Cerebellar nuclear complex (tissue), 1 donor: ENCODE measurements around the gene ACAN.
A peak's percentile ranks its signal among the peaks of the same experiment; 100 is the strongest.
"Not testable (repeated sequence)": the region's sequence is repeated elsewhere in the genome, so short reads cannot be mapped to it uniquely, and the experiment has no call there.

Source experiments
- DNase-seq, 2 experiments: peaks; one replicate each; lab custom pipeline; 2025; lab: John Stamatoyannopoulos, UW

Gene ACAN

DNA sequence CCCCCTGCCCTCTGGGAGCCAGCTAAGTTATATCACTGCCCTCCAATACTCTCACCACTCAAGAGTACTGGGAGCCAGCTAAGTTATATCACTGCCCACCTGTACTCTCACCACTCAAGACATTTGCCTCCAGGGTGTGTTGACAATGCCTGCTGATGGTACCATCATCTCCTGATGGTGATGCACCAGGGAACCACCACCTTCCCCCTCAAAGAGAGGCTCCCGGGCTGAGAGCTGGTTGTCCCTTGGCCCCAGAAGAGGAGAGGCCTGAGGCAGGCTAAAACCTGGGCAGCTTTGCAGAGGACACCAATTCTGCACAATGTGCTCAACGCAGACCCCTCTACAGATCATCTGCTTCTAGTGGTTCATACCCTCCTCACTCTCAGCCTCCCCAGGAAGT lies 99.6 kb downstream of the ACAN start:
- no peak for DNase-seq

DNA sequence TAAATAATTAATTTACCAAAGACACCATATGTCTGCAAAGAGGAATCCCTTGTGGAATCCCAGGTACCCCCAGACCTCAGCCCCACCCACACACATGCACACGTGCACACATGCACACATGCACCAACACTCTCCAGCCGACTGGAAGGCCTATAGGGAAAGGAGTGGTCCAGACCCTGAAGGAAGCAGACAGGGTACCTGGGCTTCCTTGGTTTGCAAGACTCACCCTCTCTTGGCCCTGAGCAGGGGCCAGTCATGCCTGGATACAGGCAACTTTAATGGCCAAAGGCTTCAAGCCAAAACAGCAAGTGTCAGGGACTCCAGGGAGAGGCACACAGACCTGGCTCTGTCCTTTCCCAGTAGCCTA lies 101.0 kb downstream of the ACAN start:
- no peak for DNase-seq

GRCh38 chr15:88904624-88905327 lies 101.5 kb downstream of the ACAN start:
- peak in 1 of 2 experiments; percentile 2 for DNase-seq

DNA sequence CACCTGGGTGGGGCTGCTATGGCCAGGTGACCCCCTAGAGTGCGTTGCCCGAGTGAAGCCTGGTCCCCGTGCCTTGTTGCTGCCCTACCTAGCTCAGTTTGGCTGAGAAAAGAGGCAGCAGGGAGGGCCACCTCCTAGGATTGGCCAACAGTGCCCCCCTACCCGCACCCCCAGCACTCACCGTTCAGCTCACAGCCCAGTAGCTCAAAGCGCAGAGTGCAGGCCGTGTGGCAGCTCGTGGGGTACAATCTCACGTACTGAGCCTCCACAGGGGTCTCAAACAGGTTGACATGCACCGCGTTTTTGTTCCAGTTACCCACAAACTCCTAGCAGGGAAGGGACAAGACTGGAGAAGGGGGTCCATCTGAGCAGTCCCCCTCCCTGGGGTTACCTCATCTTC lies 102.3 kb downstream of the ACAN start:
- DNase-seq = no peak

DNA sequence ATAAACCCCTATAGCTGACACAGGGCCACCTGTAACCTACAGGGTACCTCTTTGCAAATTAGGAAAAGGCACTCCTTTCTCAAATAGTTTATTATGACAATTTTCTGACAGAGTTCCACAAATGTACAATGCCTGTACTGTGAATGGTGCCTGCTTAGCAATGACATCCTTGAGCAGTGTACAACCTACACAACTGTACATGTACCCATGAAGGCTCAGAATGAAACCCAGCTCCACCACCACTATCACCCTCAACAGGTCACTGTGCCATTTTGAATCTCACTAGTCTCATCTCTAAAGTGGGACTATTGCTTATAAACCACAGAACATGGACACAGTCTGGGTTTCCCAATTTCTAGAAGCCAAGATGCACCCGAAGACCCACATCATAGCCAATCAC lies 102.9 kb downstream of the ACAN start:
- no peak for DNase-seq

- DNase-seq = no peak
Observed at GRCh38 chr15:88906551-88906950, 103.3 kb downstream of the ACAN start.

GRCh38 chr15:88907111-88907510 lies 103.9 kb downstream of the ACAN start:
- no peak for DNase-seq

DNA sequence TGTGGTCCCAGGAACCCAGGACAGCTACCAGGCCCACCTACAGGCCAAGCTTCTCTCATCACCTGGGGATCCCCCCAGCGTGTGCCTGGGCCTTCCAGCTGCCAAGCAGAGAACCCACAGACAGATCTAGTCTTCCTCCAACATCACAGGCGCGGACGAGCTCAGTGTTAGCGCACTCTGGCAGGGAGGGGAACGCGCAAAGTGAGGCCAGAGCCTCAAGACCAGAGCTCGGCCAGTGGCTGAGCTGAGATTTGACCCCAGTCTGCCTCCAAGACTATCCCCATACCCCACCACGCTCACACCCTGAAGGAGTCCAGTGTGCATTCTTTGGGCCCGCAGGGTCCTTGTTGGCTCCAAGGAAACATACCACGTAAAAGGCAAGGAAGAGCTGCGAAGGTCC lies 104.9 kb downstream of the ACAN start:
- DNase-seq = no peak

DNA sequence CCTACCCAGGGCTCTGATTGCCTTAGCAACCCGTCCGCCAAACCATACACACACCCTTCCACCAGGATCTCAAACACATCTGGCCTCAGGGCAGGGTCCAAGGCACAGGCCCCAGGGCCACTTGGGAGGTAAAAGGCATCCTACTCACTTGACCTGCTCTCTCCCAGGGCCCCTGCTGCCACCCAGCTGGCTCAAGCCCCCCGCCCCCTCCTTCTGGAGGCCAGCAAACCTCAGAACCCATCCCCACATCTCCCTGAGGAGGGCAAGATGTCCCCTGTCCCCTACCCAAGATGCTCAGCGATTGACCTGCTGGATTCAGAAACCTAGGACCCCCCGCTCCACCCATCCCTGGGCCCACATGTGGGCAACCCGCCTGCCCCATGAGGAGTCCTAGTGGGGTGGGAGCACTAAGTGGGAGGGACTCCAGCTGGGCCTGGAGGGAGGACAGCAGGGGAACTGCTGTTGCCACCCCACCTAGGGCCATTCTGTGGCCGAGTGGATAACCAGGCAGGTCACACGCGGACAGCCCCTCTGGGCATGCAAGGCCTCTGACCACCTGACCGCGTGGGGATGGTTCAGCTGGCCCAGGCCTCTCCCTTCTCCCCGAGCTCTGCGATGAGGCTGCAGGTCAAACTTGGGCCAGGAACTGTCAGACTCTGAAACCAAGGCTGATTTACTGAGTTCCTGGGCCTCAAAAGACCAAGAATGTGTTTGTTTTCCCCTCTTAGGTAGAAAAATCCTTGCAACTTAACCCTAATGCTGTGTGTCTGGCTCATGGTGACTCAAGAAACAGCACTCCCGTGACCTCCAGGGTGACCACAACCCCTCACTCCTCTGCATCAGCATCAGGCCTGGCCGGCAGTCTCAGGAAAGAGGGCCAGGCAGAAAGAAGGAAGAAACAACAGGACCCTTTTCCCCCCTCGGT lies 105.7 kb downstream of the ACAN start:
- no peak for DNase-seq

- no peak for DNase-seq
Observed at GRCh38 chr15:88909956-88910831, 107.0 kb downstream of the ACAN start.

GRCh38 chr15:88911766-88912118 lies 108.5 kb downstream of the ACAN start:
- DNase-seq = no peak

DNA sequence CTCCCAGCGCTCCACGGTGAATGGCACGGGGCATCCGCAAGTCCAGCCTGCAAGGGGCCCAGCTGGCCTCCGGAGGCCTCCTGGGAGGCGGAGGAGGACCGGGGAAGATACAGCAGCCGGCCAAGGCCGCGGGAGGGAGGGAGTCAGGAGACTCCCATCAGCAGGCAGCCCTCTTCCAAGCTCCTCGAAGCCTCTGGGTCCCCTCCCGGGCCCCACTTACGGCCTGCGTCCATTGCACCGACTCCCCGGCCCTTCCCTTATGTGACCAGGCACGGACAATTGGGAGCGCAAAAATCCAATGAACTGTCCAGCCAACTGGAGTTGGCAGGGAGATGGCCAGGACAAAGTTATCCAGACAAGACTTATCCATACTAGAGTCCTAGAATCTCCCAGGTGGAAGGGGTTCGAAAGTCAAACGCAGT lies 109.3 kb downstream of the ACAN start:
- DNase-seq = no peak

DNA sequence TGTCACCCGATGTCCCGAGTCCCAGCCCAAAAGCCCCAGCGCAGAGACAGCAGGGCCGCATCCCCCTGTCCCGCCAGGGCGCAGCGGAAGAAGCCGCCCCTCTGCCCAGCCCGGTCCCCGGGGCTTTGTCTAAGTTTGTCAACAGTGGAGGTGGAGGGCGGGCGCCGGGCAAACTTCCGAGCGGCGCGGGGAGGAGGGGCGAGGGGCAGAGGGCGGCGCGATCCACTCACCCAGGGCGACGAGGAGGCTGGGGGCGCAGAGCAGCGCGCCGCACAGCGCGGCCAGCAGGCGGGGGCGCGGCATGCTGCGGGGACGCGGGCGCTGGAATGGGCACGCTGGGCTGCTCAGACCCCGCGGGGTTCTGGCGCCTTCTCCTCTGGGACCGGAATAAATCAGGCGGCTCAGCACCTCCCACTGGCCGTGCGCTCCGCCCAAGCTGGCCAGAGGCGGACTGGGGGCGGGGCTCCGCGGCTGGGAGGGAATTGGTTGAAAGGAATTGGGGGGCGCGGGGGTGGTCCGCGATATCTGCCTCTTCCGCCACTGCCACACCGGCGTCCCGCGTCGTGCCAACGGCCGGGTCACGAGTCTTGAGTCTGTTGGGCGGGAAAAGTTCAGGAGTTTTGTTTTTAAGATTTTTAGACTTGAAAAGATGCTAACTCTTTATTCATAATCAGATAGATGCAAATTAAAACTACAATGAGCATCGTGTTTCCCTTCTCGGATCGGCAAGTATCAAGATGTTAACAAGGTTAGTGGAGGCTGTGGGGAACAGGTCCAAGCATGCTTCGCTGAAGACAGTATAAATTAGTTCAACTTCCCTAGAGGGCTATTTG lies 110.0 kb downstream of the ACAN start, which contains the start of gene MFGE8:
Gene MFGE8 (minus strand): TSS at position 363 of the 833 bp plus-strand sequence. CDS start 60 bp downstream, at position 303.
- no peak for DNase-seq

DNA sequence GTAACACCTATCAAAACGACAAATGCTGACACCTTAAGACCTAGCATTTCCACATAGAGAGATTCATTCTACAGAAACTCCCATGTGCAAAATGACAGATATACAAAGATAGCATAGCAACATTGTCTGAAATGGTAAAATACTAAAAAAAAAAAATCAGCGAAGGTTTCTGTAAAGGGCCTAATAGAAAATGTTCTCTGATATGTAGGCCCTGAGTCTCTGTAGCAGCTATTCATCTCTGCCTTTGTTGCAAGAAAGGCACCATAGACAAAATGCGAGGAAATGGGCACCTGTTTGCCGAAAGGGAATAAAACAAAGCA lies 110.6 kb downstream of the ACAN start:
- DNase-seq = no peak

DNA sequence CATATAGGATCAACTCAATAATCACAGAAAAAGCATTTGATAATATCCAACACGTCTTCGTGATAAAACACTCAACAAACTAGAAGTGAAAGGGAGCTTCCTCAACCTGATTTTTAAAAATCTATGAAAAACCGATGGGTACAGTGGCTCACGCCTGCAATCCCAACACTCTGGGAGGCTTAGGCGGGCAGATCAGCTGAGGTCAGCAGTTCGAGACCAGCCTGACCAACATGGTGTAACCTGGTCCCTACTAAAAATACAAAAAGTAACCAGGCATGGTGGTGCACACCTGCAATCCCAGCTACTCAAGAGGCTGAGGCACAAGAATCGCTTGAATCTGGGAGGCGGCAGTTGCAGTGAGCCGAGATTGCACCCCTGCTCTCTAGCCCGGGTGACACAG lies 112.1 kb downstream of the ACAN start:
- DNase-seq = no peak

DNA sequence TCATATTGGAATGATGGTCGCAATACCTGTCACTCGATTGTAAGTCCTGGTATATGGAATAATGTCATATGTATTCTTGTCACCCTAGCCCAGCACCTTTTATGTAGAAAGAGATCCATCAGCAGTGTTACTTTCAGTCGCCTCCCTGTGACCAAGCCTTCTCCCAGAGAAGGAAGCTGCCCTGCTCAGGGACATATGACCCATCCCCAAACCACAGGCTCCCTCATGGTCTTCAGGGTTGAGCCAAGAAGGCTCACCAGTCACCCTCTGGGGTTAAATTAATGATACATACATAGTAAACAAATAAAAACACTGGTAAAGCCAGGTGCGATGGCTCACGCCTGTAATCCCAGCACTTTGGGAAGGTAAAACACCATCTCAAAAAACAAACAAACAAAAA lies 114.5 kb downstream of the ACAN start:
- no peak for DNase-seq

DNA sequence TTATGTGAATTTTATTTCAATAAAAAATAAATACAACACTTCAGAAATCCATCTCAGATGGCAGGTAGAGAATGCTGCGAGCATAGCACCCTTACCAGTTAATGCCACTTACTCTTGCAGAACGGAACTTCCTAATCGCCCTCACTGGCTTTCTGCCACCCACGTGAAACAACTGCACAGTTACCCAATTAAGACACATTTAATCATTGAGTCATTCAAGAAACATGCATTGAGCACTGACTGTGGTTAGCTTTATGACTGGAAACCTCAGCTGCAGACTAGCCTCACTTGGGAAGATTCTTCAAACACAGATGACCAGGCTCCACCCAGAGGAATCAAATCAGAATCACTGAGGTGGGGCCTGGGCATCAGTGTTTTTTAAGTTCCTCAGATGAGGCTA lies 115.5 kb downstream of the ACAN start:
- DNase-seq = no peak

- DNase-seq = no peak
Observed at GRCh38 chr15:88920186-88920891, 117.1 kb downstream of the ACAN start.

- DNase-seq = not testable (repeated sequence)
Observed at GRCh38 chr15:88920892-88921435, 117.7 kb downstream of the ACAN start.
